NCI-H1105 treated with DMSO at 0.1 percent for 48 hours (cell line): Measurements from ENCODE around the gene RASSF3.

Experiments
- DNase-seq: peaks from one replicate; lab custom pipeline; 2025; lab: John Stamatoyannopoulos, UW

RASSF3 gene

GRCh38 chr12:64724201-64724745, 114.0 kb downstream of the RASSF3 start:
- no peak for DNase-seq

- no peak for DNase-seq
Measured at GRCh38 chr12:64729909-64730587, 119.8 kb downstream of the RASSF3 start.

- peak; percentile 9 for DNase-seq
Measured at GRCh38 chr12:64730588-64730969, 120.3 kb downstream of the RASSF3 start.

- no peak for DNase-seq
Measured at GRCh38 chr12:64731683-64732082, 121.4 kb downstream of the RASSF3 start.

GRCh38 chr12:64733857-64734256, 123.6 kb downstream of the RASSF3 start:
- peak; percentile 90 for DNase-seq

- DNase-seq: no peak
Measured at GRCh38 chr12:64735442-64735841, 125.1 kb downstream of the RASSF3 start.

- no peak for DNase-seq
Measured at GRCh38 chr12:64736771-64737170, 126.5 kb downstream of the RASSF3 start.

- DNase-seq: no peak
Measured at GRCh38 chr12:64737539-64737938, 127.2 kb downstream of the RASSF3 start.

GRCh38 chr12:64739778-64740177, 129.5 kb downstream of the RASSF3 start:
- no peak for DNase-seq

GRCh38 chr12:64740646-64741045, 130.4 kb downstream of the RASSF3 start:
- no peak for DNase-seq

- DNase-seq: no peak
Measured at GRCh38 chr12:64742416-64742815, 132.1 kb downstream of the RASSF3 start.

GRCh38 chr12:64743206-64743605, 132.9 kb downstream of the RASSF3 start:
- DNase-seq: no peak

GRCh38 chr12:64744422-64745258, 134.3 kb downstream of the RASSF3 start:
- DNase-seq: no peak

GRCh38 chr12:64745259-64745807, 135.0 kb downstream of the RASSF3 start:
- DNase-seq: no peak

GRCh38 chr12:64745980-64746379, 135.7 kb downstream of the RASSF3 start:
- DNase-seq: no peak

GRCh38 chr12:64746663-64747062, 136.4 kb downstream of the RASSF3 start:
- DNase-seq: no peak
